A673 (cell line): Measurements from ENCODE around the gene CLEC16A. TPM values are rescaled to one million over a fixed set of nuclear protein-coding genes. Genes with fewer than 3 reads are reported as not detected.

Source experiments
- BruUV-seq: library from RNA; stranded (reverse); fragments of 400-500 nt; replicated peaks from 2 replicates; lab custom pipeline; 2021; lab: Mats Ljungman, UMichigan
- CTCF ChIA-PET: fragments of 300-600 bp; sonication (Branson Sonifier 250); formaldehyde crosslinking; loops from one replicate; lab custom pipeline; 2022; ENCODE audit warnings: antibody characterized with exemption; lab: Charles Lee
- POLR2A ChIA-PET: fragments of 300-600 bp; sonication (Branson Sonifier 250); formaldehyde crosslinking; loops from one replicate; lab custom pipeline; 2022; ENCODE audit warnings: antibody characterized with exemption; ENCODE audit not compliant: low non-redundant PET; lab: Charles Lee
- DNase-seq: peaks from one replicate; pipeline ENCODE4 v3.0.0-alpha.2; 2015; ENCODE audit warnings: low spot score
- H3K27ac ChIP-seq: fragments of 200-600 bp; sonication (generic); 2 replicates; pipeline ENCODE4 v1.5.1; 2016; ENCODE audit warnings: mixed run types, low read depth, mild to moderate bottlenecking, mixed read lengths, antibody characterized with exemption, low read length; ENCODE audit not compliant: poor library complexity, severe bottlenecking
- H3K27me3 ChIP-seq: fragments of 200-600 bp; sonication (generic); replicated peaks from 2 replicates; pipeline ENCODE4 v1.6.1; 2017; ENCODE audit warnings: mixed run types, low read depth, mild to moderate bottlenecking, mixed read lengths, antibody characterized with exemption, low read length; ENCODE audit not compliant: insufficient read depth, poor library complexity
- H3K36me3 ChIP-seq: fragments of 200-600 bp; sonication (generic); 2 replicates; pipeline ENCODE4 v1.6.1; 2016; ENCODE audit warnings: mixed run types, mild to moderate bottlenecking, mixed read lengths, antibody characterized with exemption, low read length; ENCODE audit not compliant: insufficient read depth, poor library complexity, severe bottlenecking
- H3K4me1 ChIP-seq: fragments of 200-600 bp; sonication (generic); 2 replicates; pipeline ENCODE4 v1.6.1; 2017; ENCODE audit warnings: mixed run types, mild to moderate bottlenecking, mixed read lengths, antibody characterized with exemption, low read length; ENCODE audit not compliant: insufficient read depth, poor library complexity, severe bottlenecking
- H3K4me3 ChIP-seq: fragments of 200-600 bp; sonication (generic); 2 replicates; pipeline ENCODE4 v1.5.1; 2016; ENCODE audit warnings: low read depth, mixed run types, mild to moderate bottlenecking, mixed read lengths, low read length; ENCODE audit not compliant: poor library complexity, severe bottlenecking
- H3K9me3 ChIP-seq: fragments of 200-600 bp; sonication (generic); 2 replicates; pipeline ENCODE4 v1.6.1; 2016; ENCODE audit warnings: mixed run types, low read depth, mild to moderate bottlenecking, mixed read lengths, antibody characterized with exemption, low read length; ENCODE audit not compliant: poor library complexity, severe bottlenecking
- CTCF ChIP-seq: fragments of 300-800, 200-600 bp; sonication (generic); conservative IDR thresholded peaks from 2 replicates; pipeline ENCODE4 v1.5.1; 2017; ENCODE audit warnings: low read depth, mild to moderate bottlenecking, antibody characterized with exemption, low read length, moderate library complexity, mixed read lengths
- EZH2 ChIP-seq: fragments of 200-600 bp; sonication (generic); IDR thresholded peaks from 2 replicates; pipeline ENCODE4 v1.6.1; 2017; ENCODE audit warnings: borderline replicate concordance, low read depth, mild to moderate bottlenecking, mixed read lengths, antibody characterized with exemption, low read length; ENCODE audit not compliant: poor library complexity, severe bottlenecking
- intact Hi-C: fragments of 100-400 bp; cut with micrococcal nuclease; formaldehyde crosslinking; loops from one replicate; pipeline ENCODE4 v1.10.0; 2022; ENCODE audit not compliant: unreplicated experiment
- total RNA-seq: library from RNA; stranded (reverse); gene quantifications from 2 replicates; pipeline ENCODE4 v1.2.3, GENCODE V29; 2021

The CLEC16A gene
- total RNA-seq, 1 experiment from 2014 or later: 23.4 TPM

GRCh38 chr16:11165894-11166665 is 221.7 kb downstream of the CLEC16A start:
- Histone ChIP-seq H3K9me3 (no peaks in the 10 kb centered on the region), H3K36me3 (no peaks in the 10 kb centered on the region), H3K27ac (no peak overlapping the region), H3K27me3 (no peaks in the 10 kb centered on the region), H3K4me1 (no peaks in the 10 kb centered on the region), H3K4me3 (no peak overlapping the region)
- POLR2A ChIA-PET: no interaction called here
- no peak for DNase-seq
- TF ChIP-seq EZH2 (no peak), CTCF (no peak)
- CTCF ChIA-PET: no interaction called here
- BruUV-seq: no TSS peak
- intact Hi-C loops: no loop called here

DNA sequence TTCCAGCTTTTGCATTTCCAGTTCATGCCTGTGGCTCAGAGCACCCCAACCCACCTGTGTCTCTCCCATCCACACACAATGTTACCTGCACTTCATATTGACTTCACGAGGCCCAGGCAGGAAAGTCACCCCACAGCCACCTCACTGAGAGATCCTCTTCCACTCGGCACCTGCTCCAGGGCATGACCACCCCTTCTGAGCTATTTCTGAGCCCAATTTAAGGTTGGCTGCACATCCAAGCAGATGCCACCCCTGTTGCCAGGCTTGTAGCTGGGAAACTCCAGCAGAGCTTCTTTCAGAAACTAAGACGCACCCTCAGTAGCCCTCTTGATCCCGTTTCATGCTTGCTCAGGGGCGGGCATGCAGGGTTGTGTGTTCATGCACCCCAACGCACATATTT is 223.2 kb downstream of the CLEC16A start:
- no peak overlapping the region for H3K27ac ChIP-seq
- no peaks in the 10 kb centered on the region for H3K27me3 ChIP-seq
- TF ChIP-seq CTCF (no peak), EZH2 (no peak)
- intact Hi-C loops: no loop called here
- DNase-seq: no peak
- ChIA-PET CTCF (no interaction called here), POLR2A (no interaction called here)
- no peak overlapping the region for H3K4me3 ChIP-seq
- no peaks in the 10 kb centered on the region for H3K36me3 ChIP-seq
- H3K9me3 ChIP-seq: no peaks in the 10 kb centered on the region
- BruUV-seq: no TSS peak
- no peaks in the 10 kb centered on the region for H3K4me1 ChIP-seq

DNA sequence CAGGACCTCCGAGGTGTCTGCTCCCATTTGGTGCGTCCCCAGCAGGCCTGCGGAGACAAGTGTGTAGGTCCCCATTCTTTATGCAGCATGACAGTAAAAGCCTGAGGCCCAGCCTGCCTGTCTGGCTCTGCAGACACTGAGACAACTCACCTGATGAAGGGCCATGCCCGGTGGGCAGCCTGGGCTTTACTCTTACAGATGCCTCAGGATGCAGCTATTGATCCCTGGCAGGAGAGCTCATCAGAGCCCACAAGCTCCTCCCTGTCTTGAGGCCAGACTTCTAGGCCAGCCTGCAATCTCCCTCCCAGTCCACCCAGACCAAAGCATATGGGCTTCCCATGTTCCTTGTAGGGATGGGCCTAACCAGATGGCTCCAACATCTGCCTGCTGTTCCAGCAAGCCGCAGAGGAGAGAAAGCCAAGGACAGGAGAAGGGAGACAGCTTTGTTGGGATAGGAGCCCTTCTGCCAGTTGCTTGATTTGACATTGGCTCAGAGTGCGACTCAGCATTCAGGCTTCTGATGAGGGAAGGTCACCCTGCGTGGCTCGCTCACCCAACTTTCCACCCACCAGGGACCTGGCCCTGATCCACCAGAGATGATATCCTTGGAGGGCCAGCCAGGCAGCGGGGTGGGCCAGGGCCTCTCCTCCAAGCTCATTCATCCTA is 224.2 kb downstream of the CLEC16A start:
- no peaks in the 10 kb centered on the region for H3K4me1 ChIP-seq
- DNase-seq: no peak
- no peaks in the 10 kb centered on the region for H3K9me3 ChIP-seq
- no peaks in the 10 kb centered on the region for H3K27me3 ChIP-seq
- no TSS peak for BruUV-seq
- H3K27ac ChIP-seq: no peak overlapping the region
- H3K36me3 ChIP-seq: no peaks in the 10 kb centered on the region
- no peak overlapping the region for H3K4me3 ChIP-seq
- POLR2A ChIA-PET: no interaction called here
- no peak for TF ChIP-seq EZH2
- no peak for TF ChIP-seq CTCF
- CTCF ChIA-PET: no interaction called here
- intact Hi-C loops: no loop called here
